H1 (cell line): ENCODE data around the gene PRMT3. TPM values are rescaled to one million over a fixed set of nuclear protein-coding genes. Genes with fewer than 3 reads are reported as not detected.

Source experiments
- CTCF ChIA-PET: fragments of 300-600 bp; sonication (Branson Sonifier 250); formaldehyde crosslinking; loops from one replicate; lab custom pipeline; 2021; ENCODE audit not compliant: partially characterized antibody; lab: Charles Lee
- POLR2A ChIA-PET: fragments of 300-600 bp; sonication (Branson Sonifier 250); formaldehyde crosslinking; loops from one replicate; lab custom pipeline; 2021; ENCODE audit warnings: inconsistent platforms; ENCODE audit not compliant: partially characterized antibody; lab: Charles Lee
- DNase-seq, 2 experiments: peaks; one replicate each; pipeline versions ENCODE4 v3.0.0 to v3.0.0-alpha.2; 2010 to 2022; ENCODE audit warnings: low spot score in 2 of 2, low read depth in 1 of 2, mixed read lengths in 1 of 2
- FAIRE-seq: peaks from 2 replicates; lab custom pipeline; 2011; peaks lifted over from hg19 to GRCh38; lab: Jason Lieb, UNC
- H2AFZ ChIP-seq: 2 replicates; pipeline ENCODE4 v1.8.1; 2012; ENCODE audit warnings: low read length, inconsistent platforms
- H2AK5ac ChIP-seq: 2 replicates; pipeline ENCODE4 v1.6.1; 2013; ENCODE audit warnings: low read depth, low read length
- H2BK120ac ChIP-seq: replicated peaks from 2 replicates; pipeline ENCODE3; 2013; ENCODE audit warnings: low read depth, low read length, inconsistent platforms
- H2BK12ac ChIP-seq: 2 replicates; pipeline ENCODE4 v1.6.1; 2013; ENCODE audit warnings: low read depth, low read length
- H2BK15ac ChIP-seq: 2 replicates; pipeline ENCODE4 v1.6.1; 2013; ENCODE audit warnings: low read length
- H2BK20ac ChIP-seq: 2 replicates; pipeline ENCODE4 v1.6.1; 2013; ENCODE audit warnings: low read length
- H2BK5ac ChIP-seq: 2 replicates; pipeline ENCODE4 v1.6.1; 2013; ENCODE audit warnings: low read depth, low read length
- H3K14ac ChIP-seq: 2 replicates; pipeline ENCODE4 v1.6.1; 2013; ENCODE audit warnings: inconsistent platforms; ENCODE audit not compliant: insufficient read length
- H3K18ac ChIP-seq: 2 replicates; pipeline ENCODE4 v1.6.1; 2013; ENCODE audit warnings: low read length; ENCODE audit errors: extremely low read depth
- H3K23ac ChIP-seq: 2 replicates; pipeline ENCODE4 v1.6.1; 2013; ENCODE audit warnings: inconsistent platforms; ENCODE audit not compliant: insufficient read length
- H3K23me2 ChIP-seq: 2 replicates; pipeline ENCODE4 v1.6.1; 2013; ENCODE audit warnings: low read depth, low read length
- H3K27ac ChIP-seq: 2 replicates; pipeline ENCODE4 v1.6.1; 2011; ENCODE audit warnings: low read depth, low read length, inconsistent platforms
- H3K27me3 ChIP-seq, 4 experiments: replicated peaks in 1 of 4; 1 replicate in 1 of 4; 2 replicates in 3 of 4; pipeline versions ENCODE4 v1.6.1 to v1.8.1; 2011 to 2013; ENCODE audit warnings: low read length in 3 of 4, mild to moderate bottlenecking in 3 of 4, inconsistent platforms in 2 of 4, mixed read lengths in 2 of 4, moderate library complexity in 1 of 4; ENCODE audit not compliant: control insufficient read depth in 3 of 4, insufficient read depth in 3 of 4; ENCODE audit errors: extremely low read depth in 1 of 4
- H3K36me3 ChIP-seq, 4 experiments: 2 replicates each; pipeline versions ENCODE4 v1.6.1 to v1.8.1; 2011 to 2013; ENCODE audit warnings: mild to moderate bottlenecking in 4 of 4, low read length in 3 of 4, moderate library complexity in 2 of 4, control low read depth in 1 of 4, inconsistent platforms in 1 of 4; ENCODE audit not compliant: insufficient read depth in 4 of 4, control insufficient read depth in 2 of 4
- H3K4ac ChIP-seq: replicated peaks from 2 replicates; pipeline ENCODE3; 2013; ENCODE audit warnings: low read length, low read depth, mixed read lengths, inconsistent platforms; ENCODE audit not compliant: insufficient read length
- H3K4me1 ChIP-seq, 4 experiments: replicated peaks in 1 of 4; 1 replicate in 1 of 4; 2 replicates in 3 of 4; pipeline versions ENCODE4 v1.6.1 to v1.8.1; 2011 to 2013; ENCODE audit warnings: low read length in 3 of 4, inconsistent platforms in 2 of 4, mixed read lengths in 1 of 4; ENCODE audit not compliant: insufficient read depth in 4 of 4, control insufficient read depth in 3 of 4
- H3K4me2 ChIP-seq, 2 experiments: 2 replicates each; pipeline versions ENCODE4 v1.6.1 to v1.8.1; 2011 to 2013; ENCODE audit warnings: low read depth in 2 of 2, low read length in 2 of 2, control low read depth in 1 of 2, inconsistent platforms in 1 of 2, mild to moderate bottlenecking in 1 of 2; ENCODE audit not compliant: insufficient read depth in 1 of 2
- H3K4me3 ChIP-seq, 4 experiments: fragments of 200-600, 300-600 bp in 1 of 4; sonication (generic), shearing (Covaris generic), sonication (Bioruptor Twin) in 1 of 4; 2 replicates each; pipeline versions ENCODE4 v1.5.1 to v1.8.1; 2011 to 2016; ENCODE audit warnings: low read length in 4 of 4, low read depth in 3 of 4, control low read depth in 2 of 4, inconsistent platforms in 2 of 4, mild to moderate bottlenecking in 2 of 4, mixed read lengths in 1 of 4, moderate library complexity in 1 of 4; ENCODE audit not compliant: insufficient read depth in 2 of 4; ENCODE audit errors: extremely low read depth in 1 of 4
- H3K56ac ChIP-seq: replicated peaks from 2 replicates; pipeline ENCODE3; 2013; ENCODE audit warnings: low read depth, mild to moderate bottlenecking, mixed read lengths, low read length, inconsistent platforms; ENCODE audit not compliant: insufficient read length
- H3K79me1 ChIP-seq: 2 replicates; pipeline ENCODE4 v1.6.1; 2013; ENCODE audit warnings: low read depth, low read length, control low read depth
- H3K79me2 ChIP-seq, 2 experiments: 2 replicates each; pipeline versions ENCODE4 v1.6.1 to v1.8.1; 2012 to 2013; ENCODE audit warnings: low read length in 2 of 2, mild to moderate bottlenecking in 2 of 2, inconsistent platforms in 1 of 2; ENCODE audit not compliant: insufficient read depth in 2 of 2, control insufficient read depth in 1 of 2
- H3K9ac ChIP-seq, 4 experiments: replicated peaks in 1 of 4; 1 replicate in 1 of 4; 2 replicates in 3 of 4; pipeline versions ENCODE4 v1.6.1 to v1.8.1; 2011 to 2013; ENCODE audit warnings: low read depth in 3 of 4, low read length in 3 of 4, control low read depth in 2 of 4, mild to moderate bottlenecking in 2 of 4, moderate library complexity in 2 of 4, inconsistent platforms in 1 of 4; ENCODE audit errors: extremely low read depth in 1 of 4
- H3K9me3 ChIP-seq, 2 experiments: 2 replicates each; pipeline versions ENCODE4 v1.6.1 to v1.8.1; 2012 to 2013; ENCODE audit warnings: mild to moderate bottlenecking in 2 of 2, moderate library complexity in 2 of 2, control low read depth in 1 of 2, inconsistent platforms in 1 of 2, low read depth in 1 of 2, low read length in 1 of 2, mixed read lengths in 1 of 2; ENCODE audit not compliant: insufficient read depth in 2 of 2
- H4K20me1 ChIP-seq, 2 experiments: replicated peaks in 1 of 2; 2 replicates each; pipeline versions ENCODE3 to v1.8.1; 2011 to 2013; ENCODE audit warnings: inconsistent platforms in 2 of 2, low read length in 2 of 2, mild to moderate bottlenecking in 1 of 2; ENCODE audit not compliant: insufficient read depth in 2 of 2, control insufficient read depth in 1 of 2
- H4K5ac ChIP-seq: 2 replicates; pipeline ENCODE4 v1.6.1; 2013; ENCODE audit warnings: low read length, low read depth, mixed read lengths, inconsistent platforms; ENCODE audit not compliant: insufficient read length
- H4K8ac ChIP-seq: 2 replicates; pipeline ENCODE4 v1.8.0; 2013; ENCODE audit warnings: mild to moderate bottlenecking, moderate library complexity, low read length, inconsistent platforms; ENCODE audit not compliant: insufficient read depth; ENCODE audit errors: extremely low read depth
- H4K91ac ChIP-seq: replicated peaks from 2 replicates; pipeline ENCODE3; 2013; ENCODE audit warnings: low read length, mixed read lengths, inconsistent platforms; ENCODE audit not compliant: insufficient read length
- BRCA1 ChIP-seq: IDR thresholded peaks from 2 replicates; pipeline ENCODE4 v1.6.1; 2012; ENCODE audit warnings: low read depth, low read length, improper control_type of control experiment
- CHD1 ChIP-seq: IDR thresholded peaks from 2 replicates; pipeline ENCODE4 v1.6.1; 2012; ENCODE audit warnings: low read depth, low read length, improper control_type of control experiment
- CTBP2 ChIP-seq: IDR thresholded peaks from 2 replicates; pipeline ENCODE4 v1.7.0; 2011; ENCODE audit warnings: borderline replicate concordance, mild to moderate bottlenecking, moderate library complexity, mixed read lengths, low read length; ENCODE audit not compliant: insufficient read depth, insufficient read length
- EGR1 ChIP-seq: IDR thresholded peaks from 2 replicates; pipeline ENCODE4 v1.6.1; 2011; ENCODE audit warnings: low read depth, low read length, borderline replicate concordance
- EP300 ChIP-seq, 2 experiments: IDR thresholded peaks; 1 replicate in 1 of 2; 2 replicates in 1 of 2; pipeline ENCODE4 v1.6.1; 2011 to 2012; ENCODE audit warnings: low read depth in 2 of 2, low read length in 2 of 2, mild to moderate bottlenecking in 2 of 2, borderline replicate concordance in 1 of 2, inconsistent platforms in 1 of 2, moderate library complexity in 1 of 2
- FOSL1 ChIP-seq: IDR thresholded peaks from 2 replicates; pipeline ENCODE4 v1.6.1; 2011; ENCODE audit warnings: mild to moderate bottlenecking, low read depth, low read length, moderate library complexity; ENCODE audit not compliant: insufficient read depth
- NANOG ChIP-seq: IDR thresholded peaks from 2 replicates; pipeline ENCODE4 v1.6.1; 2011; ENCODE audit warnings: low read length, low read depth, mild to moderate bottlenecking, inconsistent platforms; ENCODE audit not compliant: insufficient read depth, poor library complexity, severe bottlenecking
- POLR2AphosphoS5 ChIP-seq: IDR thresholded peaks from 2 replicates; pipeline ENCODE4 v1.6.1; 2011; ENCODE audit warnings: low read depth, low read length
- RAD21 ChIP-seq, 2 experiments: IDR thresholded peaks in 1 of 2; conservative IDR thresholded peaks in 1 of 2; 2 replicates each; pipeline ENCODE4 v1.6.1; 2011; ENCODE audit warnings: low read depth in 2 of 2, low read length in 2 of 2, improper control_type of control experiment in 1 of 2, inconsistent platforms in 1 of 2, mild to moderate bottlenecking in 1 of 2, moderate library complexity in 1 of 2
- SIX5 ChIP-seq: IDR thresholded peaks from 2 replicates; pipeline ENCODE4 v1.6.1; 2011; ENCODE audit warnings: mild to moderate bottlenecking, low read depth, low read length
- SP1 ChIP-seq: IDR thresholded peaks from 2 replicates; pipeline ENCODE4 v1.6.1; 2011; ENCODE audit warnings: low read depth, low read length
- TAF1 ChIP-seq: IDR thresholded peaks from 2 replicates; pipeline ENCODE4 v1.6.1; 2011; ENCODE audit warnings: mild to moderate bottlenecking, low read depth, low read length
- USF2 ChIP-seq: IDR thresholded peaks from 2 replicates; pipeline ENCODE4 v1.6.1; 2011; ENCODE audit warnings: low read length, improper control_type of control experiment
- WGBS, 2 experiments: shearing (Covaris generic) in 1 of 2; methylation state at CpG; one replicate each; pipeline versions ENCODE4 v1.1.6 to v1.1.7; 2013 to 2015; ENCODE audit warnings: low lambda C conversion rate in 2 of 2, mixed read lengths in 2 of 2, inconsistent platforms in 1 of 2, low coverage in 1 of 2, missing lambda C conversion rate in 1 of 2; ENCODE audit not compliant: insufficient replicate concordance in 2 of 2, insufficient coverage in 1 of 2, insufficient read length in 1 of 2; ENCODE audit errors: extremely low coverage in 1 of 2, missing lambda C conversion rate in 1 of 2; 5-methylcytosine and 5-hydroxymethylcytosine counted together
- polyA plus RNA-seq, 7 experiments: library from polyadenylated mRNA; depleted of rRNA in 3 of 7; stranded (reverse) in 5 of 7; unstranded in 2 of 7; fragments of >200 nt in 5 of 7; fragments of 200-250 nt in 2 of 7; gene quantifications; 1 replicate in 5 of 7; 2 replicates in 1 of 7; 4 replicates in 1 of 7; pipeline versions ENCODE4 v1.2.1 to v1.2.3, GENCODE V29; 2011 to 2013; ENCODE audit warnings: missing spikeins in 2 of 7, mixed read lengths in 2 of 7
- total RNA-seq: library from RNA; stranded (reverse); fragmentation: NEBNext Ultra II Directional; extraction: Animal tissue kit (Norgen Biotek cat#: 25700); gene quantifications from 2 replicates; pipeline ENCODE4 v1.2.1, GENCODE V29; 2021

PRMT3 gene
- total and polyA plus RNA-seq, 2 of the 8 experiments (the other 6 are each of a cell fraction or from before 2014, with no cell fraction given): 11.2 to 26.5 TPM

DNA sequence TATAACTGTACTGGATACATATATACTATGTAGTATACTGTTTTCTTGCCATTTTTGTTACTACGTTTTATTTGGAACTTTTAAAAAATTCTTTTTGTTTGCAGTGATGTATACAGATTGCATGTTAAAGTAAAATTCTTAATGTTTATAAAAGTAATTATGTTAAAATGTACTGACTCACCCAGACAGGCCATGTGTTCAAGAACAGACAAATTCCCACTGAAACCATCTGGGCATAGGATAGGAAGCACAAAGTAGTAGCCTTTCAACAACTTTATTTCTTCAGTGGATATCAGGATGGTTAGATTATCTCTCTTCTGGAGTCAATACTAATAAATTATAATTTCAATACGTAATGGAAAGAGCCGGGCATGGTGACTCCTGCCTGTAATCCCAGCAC lies 19.8 kb downstream of the PRMT3 start:
- Histone ChIP-seq H2BK20ac (no peak overlapping the region), H2AK5ac (no peak overlapping the region), H4K5ac (no peak overlapping the region), H3K23me2 (no peaks in the 10 kb centered on the region), H3K56ac (no peak overlapping the region), H3K36me3 (peaks cover 0 to 43% (median 12%) of the 10 kb centered on the region in 4 experiments; a peak in 5 of 8 replicates), H2BK12ac (no peak overlapping the region), H3K18ac (no peak overlapping the region), H3K4me2 (no peak overlapping the region), H2BK120ac (no peak overlapping the region), H3K9ac (no peak overlapping the region), H3K79me2 (no peaks in the 10 kb centered on the region), H3K4ac (no peak overlapping the region), H4K20me1 (no peaks in the 10 kb centered on the region), H3K27me3 (no peaks in the 10 kb centered on the region), H3K9me3 (no peaks in the 10 kb centered on the region), H2AFZ (no peak overlapping the region), H4K91ac (no peak overlapping the region), H4K8ac (no peak overlapping the region), H3K27ac (no peak overlapping the region), H3K79me1 (no peaks in the 10 kb centered on the region), H3K4me3 (no peak overlapping the region), H3K4me1 (no peaks in the 10 kb centered on the region), H2BK5ac (no peak overlapping the region), H2BK15ac (no peak overlapping the region), H3K14ac (no peak overlapping the region), H3K23ac (no peak overlapping the region)
- 59% methylated on average over 3 of the region's 3 CpGs; no CpG with 5 or more reads in 1 of the 2 experiments for WGBS, 2 experiments
- ChIA-PET CTCF (interaction anchor here (1.0 kb wide), 1 partner anchor 178 kb away, joined by 3 read pairs; no protein-coding TSS in a partner anchor), POLR2A (no interaction called here)
- no peak for DNase-seq
- FAIRE-seq: no peak
- TF ChIP-seq EGR1 (no peak), SP1 (no peak), RAD21 (IDR thresholded peaks at IDR 0.05 in 1 of 2, conservative IDR thresholded peaks at IDR 0.05 in 1 of 2; ENCODE audit: low read depth in 2 of 2, low read length in 2 of 2) (no peak), TAF1 (no peak), FOSL1 (no peak), CTBP2 (no peak), CHD1 (no peak), EP300 (IDR thresholded peaks at IDR 0.05; ENCODE audit: borderline replicate concordance in 1 of 2, low read depth in 2 of 2, low read length in 2 of 2) (no peak), USF2 (no peak), NANOG (no peak), SIX5 (no peak), BRCA1 (no peak), POLR2AphosphoS5 (no peak)
